Astrocyte (in vitro differentiated cells and primary cell): ENCODE data around the gene NPHP4. TPM values are rescaled to one million over a fixed set of nuclear protein-coding genes. Genes with fewer than 3 reads are reported as not detected.

ENCODE experiments used
- DNase-seq: peaks from one replicate; pipeline ENCODE4 v3.0.0-alpha.2; 2010; ENCODE audit warnings: low read depth
- FAIRE-seq: peaks from 2 replicates; lab custom pipeline; 2011; peaks lifted over from hg19 to GRCh38; lab: Jason Lieb, UNC
- H2AFZ ChIP-seq: 2 replicates; pipeline ENCODE4 v1.6.0; 2012; ENCODE audit warnings: low read depth, low read length, inconsistent platforms
- H3K27ac ChIP-seq: 2 replicates; pipeline ENCODE4 v1.5.1; 2011; ENCODE audit warnings: low read depth, low read length, inconsistent platforms
- H3K27me3 ChIP-seq: 2 replicates; pipeline ENCODE4 v1.6.0; 2011; ENCODE audit warnings: low read length, inconsistent platforms; ENCODE audit not compliant: insufficient read depth
- H3K36me3 ChIP-seq: 2 replicates; pipeline ENCODE4 v1.5.1; 2011; ENCODE audit warnings: low read length, inconsistent platforms; ENCODE audit not compliant: insufficient read depth
- H3K4me1 ChIP-seq: 2 replicates; pipeline ENCODE4 v1.5.1; 2011; ENCODE audit warnings: low read length, inconsistent platforms; ENCODE audit not compliant: insufficient read depth
- H3K4me2 ChIP-seq: 2 replicates; pipeline ENCODE4 v1.6.0; 2012; ENCODE audit warnings: low read length, inconsistent platforms
- H3K4me3 ChIP-seq: 2 replicates; pipeline ENCODE4 v1.5.1; 2011; ENCODE audit warnings: low read depth, mild to moderate bottlenecking, low read length, inconsistent platforms; ENCODE audit not compliant: insufficient read depth
- H3K79me2 ChIP-seq: 2 replicates; pipeline ENCODE4 v1.6.0; 2012; ENCODE audit warnings: mild to moderate bottlenecking, low read length, inconsistent platforms; ENCODE audit not compliant: insufficient read depth
- H3K9ac ChIP-seq: 2 replicates; pipeline ENCODE4 v1.6.0; 2012; ENCODE audit warnings: mild to moderate bottlenecking, low read length, inconsistent platforms
- H3K9me3 ChIP-seq: 2 replicates; pipeline ENCODE4 v1.5.1; 2012; ENCODE audit warnings: low read depth, mild to moderate bottlenecking, low read length, inconsistent platforms; ENCODE audit not compliant: insufficient read depth
- H4K20me1 ChIP-seq: 2 replicates; pipeline ENCODE4 v1.6.0; 2012; ENCODE audit warnings: low read length, inconsistent platforms; ENCODE audit not compliant: insufficient read depth
- H3K27ac Mint-ChIP-seq: one replicate; pipeline ENCODE4 v1.8.0; 2021; ENCODE audit warnings: mild to moderate bottlenecking, mixed read lengths; ENCODE audit not compliant: unreplicated experiment
- H3K27me3 Mint-ChIP-seq: one replicate; pipeline ENCODE4 v1.8.0; 2021; ENCODE audit warnings: low read depth, mixed read lengths; ENCODE audit not compliant: unreplicated experiment
- H3K36me3 Mint-ChIP-seq: one replicate; pipeline ENCODE4 v1.8.0; 2021; ENCODE audit warnings: low read depth, mixed read lengths; ENCODE audit not compliant: unreplicated experiment
- H3K4me1 Mint-ChIP-seq: one replicate; pipeline ENCODE4 v1.8.0; 2021; ENCODE audit warnings: low read depth, mixed read lengths; ENCODE audit not compliant: unreplicated experiment
- H3K4me3 Mint-ChIP-seq: one replicate; pipeline ENCODE4 v1.8.0; 2021; ENCODE audit warnings: mild to moderate bottlenecking, moderate library complexity, mixed read lengths; ENCODE audit not compliant: unreplicated experiment
- H3K9me3 Mint-ChIP-seq: one replicate; pipeline ENCODE4 v1.8.0; 2021; ENCODE audit warnings: mild to moderate bottlenecking, mixed read lengths; ENCODE audit not compliant: unreplicated experiment
- EZH2 ChIP-seq: IDR thresholded peaks from 2 replicates; pipeline ENCODE4 v1.6.1; 2012; ENCODE audit warnings: mild to moderate bottlenecking, low read length, inconsistent platforms; ENCODE audit not compliant: insufficient read depth
- total RNA-seq: library from RNA; stranded (reverse); gene quantifications from 2 replicates; pipeline ENCODE4 v1.2.1, GENCODE V29; 2021
- TF ChIP-seq, protein P1 (sequence below): IDR thresholded peaks from 2 replicates; pipeline ENCODE4 v1.5.1; 2011; ENCODE audit warnings: low read depth, mild to moderate bottlenecking, inconsistent platforms, low read length, moderate library complexity; ENCODE audit not compliant: insufficient read depth

Gene NPHP4
- total RNA-seq, 1 donor from 2014 or later = 8.4 TPM

DNA sequence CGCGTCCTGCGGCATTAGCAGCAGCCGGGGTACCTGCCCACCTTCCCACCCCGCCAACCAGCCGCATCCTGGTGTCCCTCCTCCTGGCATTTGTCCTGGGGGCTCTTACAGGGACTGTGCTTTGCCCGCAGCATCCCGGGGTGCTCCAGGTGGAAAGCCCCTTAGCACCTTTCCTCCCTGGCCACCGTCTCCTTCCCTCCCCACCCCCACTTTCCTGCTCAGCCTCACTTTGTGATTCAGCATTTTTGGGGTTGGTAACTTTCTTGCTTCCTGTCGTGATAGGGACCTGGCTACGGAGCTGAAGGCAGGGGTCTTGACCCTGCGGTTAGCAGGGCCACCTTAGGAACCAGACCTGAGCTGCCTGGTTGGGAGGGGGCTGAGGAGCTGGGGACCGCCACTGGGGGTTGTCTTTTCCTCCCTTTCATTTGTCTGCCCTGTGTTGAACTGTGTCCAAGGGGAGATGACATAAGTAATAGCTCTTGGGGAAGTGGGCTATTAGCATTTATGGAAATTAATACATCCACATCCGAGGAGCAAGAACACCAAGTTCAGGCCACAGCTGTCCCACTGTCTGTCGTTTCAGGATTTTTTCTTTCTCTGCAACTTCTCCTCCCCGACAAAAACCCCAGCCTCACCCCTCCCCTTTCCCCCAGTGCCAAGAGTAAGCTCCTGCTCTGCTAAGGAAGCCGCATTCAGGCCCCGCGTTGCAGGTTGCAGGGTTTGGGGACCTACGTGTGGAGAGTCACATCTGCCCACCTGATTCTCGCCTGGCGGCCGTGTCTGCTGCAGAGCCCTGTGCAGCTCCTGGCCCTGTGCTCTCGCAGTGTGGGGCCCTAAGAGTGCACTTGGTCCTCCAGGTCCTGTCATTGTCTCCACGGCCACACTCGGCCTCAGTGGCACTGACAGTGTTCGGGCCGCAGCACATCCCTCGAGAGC is 1.6 kb upstream of the NPHP4 start:
- Mint-ChIP-seq H3K27ac (peak overlapping the region; percentile 41), H3K4me1 (peaks cover 8% of the 10 kb centered on the region), H3K4me3 (peak overlapping the region; percentile 90), H3K9me3 (no peaks in the 10 kb centered on the region), H3K27me3 (peaks cover 18% of the 10 kb centered on the region), H3K36me3 (peaks cover 2% of the 10 kb centered on the region)
- Histone ChIP-seq H3K4me1 (peaks cover 12% of the 10 kb centered on the region), H3K27me3 (no peaks in the 10 kb centered on the region), H3K4me3 (peak overlapping the region; percentile 73), H3K36me3 (no peaks in the 10 kb centered on the region), H3K79me2 (no peaks in the 10 kb centered on the region), H3K9ac (peak overlapping the region; percentile 52), H3K27ac (no peak overlapping the region), H3K9me3 (no peaks in the 10 kb centered on the region), H4K20me1 (peaks cover 16% of the 10 kb centered on the region), H2AFZ (peak overlapping the region; percentile 81), H3K4me2 (peak overlapping the region; percentile 94)
- DNase-seq (no peak), FAIRE-seq (no peak)
- TF ChIP-seq, protein P1, sequence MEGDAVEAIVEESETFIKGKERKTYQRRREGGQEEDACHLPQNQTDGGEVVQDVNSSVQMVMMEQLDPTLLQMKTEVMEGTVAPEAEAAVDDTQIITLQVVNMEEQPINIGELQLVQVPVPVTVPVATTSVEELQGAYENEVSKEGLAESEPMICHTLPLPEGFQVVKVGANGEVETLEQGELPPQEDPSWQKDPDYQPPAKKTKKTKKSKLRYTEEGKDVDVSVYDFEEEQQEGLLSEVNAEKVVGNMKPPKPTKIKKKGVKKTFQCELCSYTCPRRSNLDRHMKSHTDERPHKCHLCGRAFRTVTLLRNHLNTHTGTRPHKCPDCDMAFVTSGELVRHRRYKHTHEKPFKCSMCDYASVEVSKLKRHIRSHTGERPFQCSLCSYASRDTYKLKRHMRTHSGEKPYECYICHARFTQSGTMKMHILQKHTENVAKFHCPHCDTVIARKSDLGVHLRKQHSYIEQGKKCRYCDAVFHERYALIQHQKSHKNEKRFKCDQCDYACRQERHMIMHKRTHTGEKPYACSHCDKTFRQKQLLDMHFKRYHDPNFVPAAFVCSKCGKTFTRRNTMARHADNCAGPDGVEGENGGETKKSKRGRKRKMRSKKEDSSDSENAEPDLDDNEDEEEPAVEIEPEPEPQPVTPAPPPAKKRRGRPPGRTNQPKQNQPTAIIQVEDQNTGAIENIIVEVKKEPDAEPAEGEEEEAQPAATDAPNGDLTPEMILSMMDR = no peak
- no peak for TF ChIP-seq EZH2

DNA sequence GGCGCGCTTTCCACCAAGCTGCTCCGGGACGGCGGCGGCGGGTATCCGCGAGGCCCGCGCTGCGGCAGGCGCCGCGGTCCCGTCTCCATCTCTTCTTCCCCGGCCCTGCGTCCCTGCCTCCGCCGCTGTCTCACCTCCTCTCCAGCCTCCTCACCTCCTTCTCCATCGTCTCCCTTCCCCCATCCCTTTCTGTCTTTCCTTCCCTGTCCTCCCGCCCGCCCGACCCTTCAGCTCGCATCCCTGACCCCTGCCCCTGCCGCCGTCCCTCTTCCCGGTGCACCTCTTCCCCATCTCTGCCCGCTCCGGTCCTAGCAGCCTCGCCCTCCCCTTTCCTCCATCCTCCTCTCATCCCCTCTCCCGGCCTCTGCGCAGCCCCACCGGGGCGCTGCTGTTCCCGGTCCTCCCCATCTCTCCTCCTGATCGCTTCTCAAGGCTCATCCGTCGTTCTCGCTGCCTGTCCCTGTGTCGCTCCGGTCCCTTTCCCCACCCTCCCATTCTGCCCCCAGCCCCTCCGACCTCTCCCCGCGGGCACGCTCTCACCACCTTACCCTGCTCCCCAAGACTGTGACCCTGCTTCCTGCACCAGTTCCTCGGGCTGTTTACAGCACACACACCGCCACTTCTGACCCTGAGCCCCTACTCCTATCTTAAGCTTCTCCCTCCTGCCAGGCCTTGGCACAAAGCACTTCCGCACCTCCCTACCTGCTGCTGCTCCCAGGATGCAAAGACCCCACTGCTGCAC is 760 bp upstream of the NPHP4 start:
- Mint-ChIP-seq H3K27me3 (peaks cover 14% of the 10 kb centered on the region), H3K9me3 (no peaks in the 10 kb centered on the region), H3K4me1 (peaks cover 8% of the 10 kb centered on the region), H3K4me3 (peak overlapping the region; percentile 90), H3K27ac (peak overlapping the region; percentile 41), H3K36me3 (peaks cover 2% of the 10 kb centered on the region)
- Histone ChIP-seq H3K4me2 (peak overlapping the region; percentile 94), H4K20me1 (peaks cover 16% of the 10 kb centered on the region), H3K4me3 (peak overlapping the region; percentile 73), H3K4me1 (peaks cover 12% of the 10 kb centered on the region), H3K9ac (peak overlapping the region; percentile 52), H3K79me2 (no peaks in the 10 kb centered on the region), H3K27ac (no peak overlapping the region), H3K9me3 (no peaks in the 10 kb centered on the region), H2AFZ (peak overlapping the region; percentile 81), H3K27me3 (no peaks in the 10 kb centered on the region), H3K36me3 (no peaks in the 10 kb centered on the region)
- DNase-seq = no peak
- FAIRE-seq = no peak
- no peak for TF ChIP-seq EZH2
- TF ChIP-seq, protein P1 = no peak
